SH-SY5Y (cell line): ENCODE measurements around the gene SLC25A21.

Experiments
- GATA2 ChIP-seq: IDR thresholded peaks from 2 replicates; pipeline ENCODE4 v1.6.1; 2011; ENCODE audit warnings: mild to moderate bottlenecking, low read depth, low read length
- GATA3 ChIP-seq: IDR thresholded peaks from 2 replicates; pipeline ENCODE4 v1.6.1; 2011; ENCODE audit warnings: low read depth, mild to moderate bottlenecking, low read length, moderate library complexity

Gene SLC25A21

DNA sequence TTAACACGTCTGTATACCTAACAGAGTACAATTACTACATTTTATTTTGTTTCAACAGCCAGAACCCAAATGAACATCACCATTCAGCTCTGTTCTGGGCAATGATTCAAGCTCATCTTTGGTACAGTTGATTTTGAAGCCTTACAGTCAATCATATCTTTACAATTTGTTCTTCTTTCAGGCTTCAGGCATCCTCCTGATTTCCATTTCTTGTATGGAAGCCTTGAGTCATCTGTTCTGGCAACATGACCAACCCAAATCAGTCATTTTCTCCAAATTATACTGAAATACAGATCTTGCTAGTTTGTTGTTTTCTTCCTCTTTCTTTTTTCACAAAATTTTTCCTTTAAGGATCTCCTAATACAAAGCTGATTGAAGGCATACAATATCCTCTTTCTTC, 430.5 kb downstream of the SLC25A21 start:
- TF ChIP-seq GATA2 (no peak), GATA3 (no peak)

DNA sequence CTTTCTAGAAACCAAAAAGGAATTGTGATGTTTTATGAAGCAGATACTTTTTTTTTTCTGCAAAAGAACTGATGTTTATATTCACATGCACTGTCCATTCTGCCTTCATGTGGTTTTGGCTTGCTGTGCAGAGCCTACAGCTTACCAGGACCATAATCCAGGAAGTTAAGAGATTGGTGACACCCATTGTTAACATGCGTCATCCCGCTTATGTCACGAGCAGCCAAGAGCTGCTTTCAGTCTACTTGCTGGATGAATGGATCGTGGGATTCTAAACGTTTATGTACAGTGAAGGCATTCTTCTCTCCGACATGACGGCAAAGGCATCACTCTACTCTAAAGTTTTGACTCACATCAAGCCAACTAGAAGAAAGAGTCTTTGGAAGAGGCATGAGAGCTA, 434.1 kb downstream of the SLC25A21 start:
- TF ChIP-seq GATA2 (no peak), GATA3 (no peak)

DNA sequence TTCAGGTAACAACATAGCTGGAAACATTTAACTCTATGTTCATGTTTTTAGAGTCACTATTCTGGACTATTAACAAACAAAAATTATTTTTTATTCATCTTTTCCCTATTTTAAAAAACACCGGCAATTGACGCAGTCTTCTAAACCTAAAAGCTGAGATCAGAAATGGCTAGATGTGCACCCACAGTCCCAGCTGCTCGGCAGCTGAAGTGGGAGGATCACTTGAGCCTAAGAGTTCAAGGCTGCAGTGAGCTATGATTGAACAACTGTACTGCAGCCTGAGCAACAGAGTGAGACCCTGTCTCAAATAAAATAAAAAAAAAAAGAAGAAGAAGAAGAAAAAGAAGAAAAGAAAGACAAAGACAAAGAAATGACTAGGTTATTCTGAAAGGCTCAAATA, 446.3 kb downstream of the SLC25A21 start:
- no peak for TF ChIP-seq GATA3
- no peak for TF ChIP-seq GATA2

DNA sequence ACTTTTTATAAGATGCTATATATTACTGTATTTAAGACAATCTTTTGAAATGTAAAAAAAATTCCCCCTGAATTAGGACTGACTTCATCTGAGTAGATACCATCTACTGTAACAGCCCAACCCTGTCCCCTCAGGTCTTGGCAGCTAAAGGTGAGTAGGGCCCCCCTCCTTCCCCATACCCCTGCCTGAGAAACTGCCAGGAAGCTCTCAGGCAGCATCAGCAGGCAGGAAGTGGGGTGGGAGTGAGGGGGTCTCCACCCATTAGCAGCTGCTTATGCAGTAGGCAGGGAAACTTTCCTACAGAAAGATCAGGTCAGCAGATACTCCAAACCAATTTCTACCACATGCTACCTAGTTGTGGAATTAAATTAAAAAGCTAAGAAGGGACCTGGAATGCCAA, 448.2 kb downstream of the SLC25A21 start:
- TF ChIP-seq GATA2 (no peak), GATA3 (no peak)

DNA sequence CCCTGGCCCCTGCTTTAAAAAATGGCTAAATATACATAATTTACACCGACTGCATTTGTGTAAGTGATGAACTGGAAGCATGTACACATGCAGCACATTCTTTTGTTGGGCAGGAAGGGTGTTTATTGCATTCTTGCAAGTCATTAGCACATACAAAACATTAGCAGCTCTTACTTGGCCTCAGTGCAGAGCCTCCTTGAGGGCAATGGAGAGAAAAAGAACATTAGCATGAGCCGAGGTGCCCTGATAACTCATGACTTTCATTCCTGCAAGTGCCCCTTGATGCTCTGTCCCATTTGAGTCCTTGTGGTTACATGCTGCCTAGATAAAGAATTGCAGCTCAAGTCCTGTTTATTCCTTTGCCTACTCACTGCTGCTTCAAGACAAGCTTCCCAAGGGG, 448.9 kb downstream of the SLC25A21 start:
- TF ChIP-seq GATA2 (no peak), GATA3 (no peak)

DNA sequence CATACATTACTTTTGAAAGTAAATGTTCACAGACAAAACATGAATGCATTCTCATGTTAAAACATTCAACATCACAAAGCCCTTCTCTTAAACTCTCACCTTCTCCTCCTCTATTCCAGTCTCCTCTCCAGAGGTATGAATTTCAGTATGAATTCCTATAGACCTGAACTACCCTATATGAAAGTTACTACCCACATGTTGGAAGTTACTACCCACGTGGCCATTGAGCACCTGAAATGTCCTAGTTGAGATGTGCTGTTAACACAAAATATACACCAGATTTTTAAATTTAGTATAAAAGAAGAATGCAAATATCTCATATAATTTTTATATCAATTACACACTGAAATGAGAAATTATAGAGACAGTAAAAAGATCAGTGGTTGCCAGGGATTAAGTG, 450.5 kb downstream of the SLC25A21 start:
- TF ChIP-seq GATA3 (no peak), GATA2 (no peak)

DNA sequence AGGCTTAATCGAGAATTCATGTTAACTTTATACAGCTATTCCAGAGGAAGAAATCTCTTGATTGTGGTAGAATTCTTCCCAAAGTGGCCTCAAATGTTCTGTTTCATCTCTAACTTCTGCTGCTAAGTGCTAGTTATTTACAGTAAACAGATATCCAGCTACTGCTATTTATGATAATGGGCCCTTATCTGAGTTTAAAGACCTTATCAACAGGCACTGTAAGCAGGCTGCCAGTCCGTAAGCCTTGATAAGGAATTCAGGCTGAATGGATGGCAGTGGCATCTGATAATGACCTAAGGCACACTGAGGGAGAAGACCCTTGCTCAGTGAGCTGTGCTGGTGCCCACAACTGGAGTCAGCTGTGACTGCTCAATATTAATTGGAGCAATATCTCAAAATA, 451.7 kb downstream of the SLC25A21 start:
- TF ChIP-seq GATA3 = no peak
- TF ChIP-seq GATA2 = no peak

DNA sequence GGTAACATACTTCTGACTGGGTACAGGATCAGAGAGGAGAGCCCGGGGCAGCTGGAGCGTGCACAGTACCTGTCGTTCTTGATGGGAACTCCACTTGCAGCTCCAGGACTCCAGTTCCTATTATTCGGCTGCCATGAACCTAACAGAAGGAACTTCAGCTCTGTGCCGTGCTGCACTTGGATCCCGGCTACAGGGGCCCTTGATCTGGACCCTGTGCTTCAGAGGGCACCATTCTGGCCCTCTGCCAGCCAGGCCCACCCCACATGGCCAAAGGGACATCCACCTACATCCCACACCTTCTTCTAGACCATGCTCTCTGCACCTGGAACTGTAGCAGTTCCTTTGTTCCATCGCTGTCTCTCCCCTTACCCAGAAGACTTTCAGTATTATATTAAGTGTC, 452.6 kb downstream of the SLC25A21 start:
- TF ChIP-seq GATA3 = no peak
- no peak for TF ChIP-seq GATA2

DNA sequence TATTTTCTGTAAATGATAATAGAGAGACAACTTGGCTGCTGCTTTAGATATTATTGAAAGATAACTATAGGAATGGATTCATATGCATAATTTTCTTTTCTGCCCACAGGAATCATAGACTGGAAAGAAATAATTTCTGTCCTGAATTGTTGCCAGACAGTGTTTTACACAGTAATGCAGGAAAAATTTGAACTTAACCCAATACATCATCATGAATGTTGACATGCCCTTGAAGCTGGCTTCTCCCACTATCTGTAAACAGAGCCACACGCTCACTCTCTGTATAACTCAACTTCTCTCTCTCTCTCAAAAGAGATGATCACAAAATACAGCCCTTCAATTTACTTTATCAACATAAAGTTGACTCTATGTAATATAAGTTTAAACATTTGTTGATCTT, 454.2 kb downstream of the SLC25A21 start:
- TF ChIP-seq GATA2 (no peak), GATA3 (no peak)

DNA sequence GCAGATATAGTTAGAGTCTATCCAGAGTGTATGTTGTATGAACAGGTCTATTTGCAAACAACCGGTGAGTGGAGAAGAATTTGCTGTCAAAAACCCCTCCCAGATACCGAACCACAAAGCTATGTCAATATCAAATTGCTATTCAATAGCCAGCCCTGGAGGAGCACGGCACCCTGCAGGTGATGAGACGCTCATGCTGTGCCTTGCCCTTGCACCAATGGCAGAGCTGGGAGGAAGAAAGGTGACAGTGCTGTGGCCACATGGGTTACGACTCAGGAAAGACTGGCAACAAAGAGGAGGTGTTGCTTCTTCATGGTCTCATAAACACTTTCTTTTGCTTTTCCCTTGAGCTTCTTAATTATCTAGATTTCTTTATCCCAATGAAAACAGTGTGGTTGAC, 455.0 kb downstream of the SLC25A21 start:
- TF ChIP-seq GATA2 (no peak), GATA3 (no peak)

DNA sequence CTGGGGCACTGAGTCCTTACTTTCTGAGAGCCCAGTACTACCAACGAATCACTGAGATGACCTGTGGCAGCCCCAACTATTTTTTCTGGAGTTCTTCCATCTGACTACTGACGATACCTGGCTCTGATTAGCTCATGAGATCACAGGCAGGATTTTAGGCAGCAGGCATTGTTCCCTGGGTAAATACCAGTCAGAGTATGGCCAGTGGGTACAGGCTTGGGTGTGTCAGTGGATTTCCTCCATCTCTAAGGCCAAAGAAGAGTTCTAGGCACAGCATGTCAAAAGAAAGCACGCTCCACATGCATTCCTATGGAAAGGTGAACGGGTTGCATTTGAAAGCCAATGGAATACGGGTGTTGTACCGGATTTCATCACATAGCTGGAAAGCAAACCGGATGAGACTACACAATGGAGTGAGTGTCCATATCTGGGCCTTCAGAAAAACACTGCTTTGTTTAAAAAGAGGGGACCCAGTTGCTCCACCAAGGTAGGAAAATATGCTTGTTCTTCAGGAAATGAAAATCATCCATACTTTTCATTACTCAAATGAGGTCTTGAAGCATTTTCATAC, 455.7 kb downstream of the SLC25A21 start:
- no peak for TF ChIP-seq GATA2
- no peak for TF ChIP-seq GATA3

DNA sequence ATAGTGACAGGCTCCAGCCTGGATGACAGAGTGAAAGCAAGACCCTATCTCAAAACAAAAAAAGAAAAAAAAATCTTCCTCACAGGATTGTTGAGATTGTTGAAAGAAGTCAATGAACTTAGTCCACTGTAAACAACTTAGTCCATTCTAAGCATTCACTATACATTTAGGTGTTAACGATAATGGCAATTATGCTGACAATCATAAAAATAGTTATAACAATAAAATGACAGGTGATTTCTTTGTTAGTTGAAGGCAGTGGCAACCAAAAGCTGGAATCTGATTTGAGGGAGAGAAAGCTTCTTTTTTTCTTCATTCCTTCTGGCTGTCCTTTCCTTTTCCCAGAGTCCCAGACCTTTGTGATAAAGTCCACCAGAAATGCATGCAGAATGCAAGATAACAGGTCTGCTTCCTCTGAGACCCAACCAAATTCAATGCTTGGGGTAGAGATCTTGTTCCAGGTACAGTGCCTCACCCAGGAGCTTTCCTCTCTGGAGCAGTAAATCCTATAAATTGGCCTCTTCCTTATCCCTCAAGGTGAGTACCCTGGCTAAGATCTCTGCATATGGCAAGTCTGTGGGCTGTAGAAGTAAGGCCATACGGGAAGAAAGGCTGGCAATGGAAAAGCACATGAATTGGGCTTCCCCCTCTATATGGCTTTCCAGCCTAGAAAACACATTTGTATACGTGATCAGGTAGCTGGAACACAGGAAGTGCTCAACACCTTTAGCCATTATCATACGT, 458.3 kb downstream of the SLC25A21 start:
- no peak for TF ChIP-seq GATA3
- TF ChIP-seq GATA2 = no peak

DNA sequence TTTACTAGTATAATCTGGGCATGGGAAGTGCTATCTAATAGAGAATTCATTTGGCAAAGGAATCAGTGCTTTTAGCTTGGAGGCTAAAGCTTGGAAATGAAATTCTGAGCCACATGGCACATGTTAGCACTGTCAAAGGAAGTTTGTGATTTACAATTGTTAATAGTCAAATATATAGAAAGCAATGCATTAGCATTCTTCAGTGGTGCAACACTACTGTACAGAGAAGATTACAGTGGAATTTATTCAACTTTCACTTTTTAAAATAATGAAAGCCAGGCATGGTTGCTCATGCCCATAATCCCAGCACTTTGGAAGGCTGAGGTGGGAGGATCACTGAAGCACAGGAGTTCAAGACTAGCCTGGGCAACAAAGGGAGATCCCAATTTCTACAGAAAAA, 464.8 kb downstream of the SLC25A21 start:
- TF ChIP-seq GATA3 (no peak), GATA2 (no peak)

DNA sequence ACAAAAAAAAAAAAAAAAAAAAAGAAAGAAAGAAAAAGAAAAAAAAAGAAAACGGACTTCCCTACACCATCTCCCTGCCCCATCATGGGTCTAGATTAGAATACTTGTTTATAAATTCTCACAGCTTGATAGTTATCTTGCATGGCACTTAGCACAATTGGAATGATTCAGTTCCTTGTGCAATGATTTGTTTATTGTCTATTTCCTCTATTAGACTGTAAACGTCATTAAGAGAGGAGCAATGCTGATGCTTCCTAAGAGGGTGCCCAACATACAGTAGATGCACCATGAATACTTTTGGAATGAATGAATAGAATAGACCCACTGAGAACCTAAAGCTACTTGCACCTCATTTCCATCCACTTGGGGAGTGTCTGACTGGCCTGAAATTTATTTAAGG, 469.9 kb downstream of the SLC25A21 start:
- TF ChIP-seq GATA2 = no peak

DNA sequence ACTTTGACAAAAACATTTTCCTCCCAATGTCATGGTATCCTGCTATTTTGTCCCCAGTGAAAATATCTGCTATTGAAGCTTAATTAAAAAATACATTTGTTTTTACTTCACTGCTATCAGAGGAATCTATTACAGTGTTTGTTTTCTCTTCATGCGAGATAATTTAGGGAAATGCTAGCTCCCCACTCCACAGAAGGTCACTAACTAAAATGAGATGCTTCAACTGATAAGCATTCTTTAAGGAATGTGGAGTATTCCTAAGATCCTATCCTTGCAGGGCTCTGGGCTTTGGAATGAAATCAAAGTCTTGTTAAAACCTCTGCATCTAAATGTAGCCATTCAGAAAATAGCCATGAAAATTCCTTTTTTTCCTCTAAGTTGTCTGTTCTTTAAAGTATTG, 471.3 kb downstream of the SLC25A21 start:
- TF ChIP-seq GATA3 (no peak), GATA2 (no peak)
